Fibroblast of mammary gland (primary cell): ENCODE measurements around the gene RFX5.
A peak's percentile ranks its signal among the peaks of the same experiment; 100 is the strongest.
"Not testable (repeated sequence)": the region's sequence is repeated elsewhere in the genome, so short reads cannot be mapped to it uniquely, and the experiment has no call there.

Experiments
- DNase-seq: peaks from one replicate; pipeline ENCODE4 v3.0.0-alpha.2; 2010; ENCODE audit warnings: low read depth
- H3K4me3 ChIP-seq: 2 replicates; pipeline ENCODE4 v1.5.1; 2011; ENCODE audit warnings: low read depth, mild to moderate bottlenecking, low read length, moderate library complexity; ENCODE audit not compliant: control insufficient read depth
- CTCF ChIP-seq: conservative IDR thresholded peaks from 2 replicates; pipeline ENCODE4 v1.5.1; 2011; ENCODE audit warnings: low read depth, low read length, inconsistent platforms; ENCODE audit not compliant: control insufficient read depth, insufficient read depth

Gene RFX5

GRCh38 chr1:151356696-151357095, 9.6 kb upstream of the RFX5 start:
- DNase-seq = no peak
- no peak overlapping the region for H3K4me3 ChIP-seq
- no peak for TF ChIP-seq CTCF

- H3K4me3 ChIP-seq = no peak overlapping the region
- peak; percentile 53 for DNase-seq
- no peak for TF ChIP-seq CTCF
These were observed 5.1 kb upstream of the RFX5 start for GRCh38 chr1:151352021-151352718.

DNA sequence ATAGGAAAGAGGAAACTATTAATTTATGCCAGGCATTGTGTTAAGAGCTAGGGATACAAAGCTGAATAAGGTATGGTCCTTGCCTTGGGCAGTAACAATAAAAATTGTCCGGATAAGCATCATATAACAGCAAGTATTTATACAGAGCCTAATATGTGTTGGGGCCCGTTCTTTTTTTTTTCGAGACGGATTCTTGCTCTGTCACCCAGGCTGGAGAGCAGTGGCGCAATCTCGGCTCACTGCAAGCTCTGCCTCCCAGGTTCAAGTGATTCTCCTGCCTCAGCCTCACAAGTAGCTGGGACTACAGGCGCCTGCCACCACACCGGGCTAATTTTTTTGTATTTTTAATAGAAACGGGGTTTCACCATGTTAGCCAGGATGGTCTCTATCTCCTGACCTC, 3.3 kb upstream of the RFX5 start:
- not testable (repeated sequence) for H3K4me3 ChIP-seq, DNase-seq

DNA sequence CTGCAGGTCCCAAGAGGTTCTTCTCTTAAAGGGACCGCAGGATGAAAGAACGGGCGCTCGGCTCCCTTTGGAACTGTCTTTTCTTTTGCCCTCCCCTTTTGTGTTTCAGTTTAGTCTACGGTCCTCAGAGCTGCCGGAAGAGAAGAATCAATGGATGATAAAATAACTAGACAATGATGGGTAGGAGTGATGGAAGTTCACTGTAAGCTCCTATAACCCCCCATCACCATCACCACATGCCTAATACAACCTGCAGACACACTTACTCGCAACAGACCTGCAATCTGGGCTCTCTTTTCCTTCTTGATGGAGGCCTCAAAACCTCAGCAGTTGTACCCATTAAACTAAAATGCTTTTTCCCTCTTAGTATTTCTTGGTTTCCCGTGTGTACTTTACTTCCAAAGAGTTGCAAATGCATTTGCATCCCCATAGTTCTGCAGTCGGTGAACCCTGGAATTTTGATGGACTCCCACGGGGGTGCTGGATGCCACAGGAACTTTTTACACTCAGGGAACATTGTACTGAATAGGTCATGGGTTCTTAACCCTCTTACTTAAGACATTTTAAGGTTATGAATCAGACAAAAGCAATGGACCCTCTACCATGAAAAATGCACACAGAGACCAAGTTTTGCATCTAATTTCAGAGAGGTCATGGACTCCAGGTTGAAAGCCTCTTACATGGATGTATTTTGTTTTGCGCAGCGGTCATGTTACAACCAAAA, 633 bp upstream of the RFX5 start:
- H3K4me3 ChIP-seq = peak overlapping the region; percentile 88
- peak; percentile 19 for DNase-seq
- TF ChIP-seq CTCF = no peak

DNA sequence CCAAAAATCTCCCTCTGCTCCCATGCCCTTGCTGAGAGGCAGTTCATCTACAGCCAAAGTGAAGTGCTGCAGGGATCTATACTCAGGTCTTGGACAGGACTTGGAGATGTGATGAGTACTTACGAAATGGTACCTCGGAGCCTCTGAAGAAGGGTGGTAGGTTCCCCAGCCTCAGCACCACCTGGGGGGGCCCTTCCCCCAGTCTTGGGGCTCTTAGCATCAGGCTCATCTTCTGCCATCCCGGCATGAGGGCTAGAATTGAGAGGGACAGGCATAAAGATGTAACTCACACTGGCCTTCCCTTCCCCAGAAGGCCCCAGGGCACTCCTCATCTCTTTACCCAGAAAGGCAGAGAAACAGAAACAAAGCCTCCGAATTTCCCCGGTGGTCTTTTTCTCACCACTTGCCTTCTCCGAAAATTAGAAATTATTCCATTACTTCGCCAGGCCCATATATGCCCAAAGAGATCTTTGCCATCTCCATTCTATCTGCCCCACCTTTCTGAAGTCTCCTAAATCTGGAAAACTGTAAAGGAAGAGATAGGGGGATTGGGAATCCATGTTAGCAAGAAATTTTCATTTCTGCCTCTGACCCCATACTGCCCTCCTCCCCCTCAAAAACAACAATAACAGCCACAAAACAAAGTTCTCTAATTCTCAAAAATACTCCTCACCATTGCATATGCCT, 827 bp downstream of the RFX5 start:
- no peak for DNase-seq
- peak overlapping the region; percentile 88 for H3K4me3 ChIP-seq
- no peak for TF ChIP-seq CTCF

- no peak for DNase-seq
- TF ChIP-seq CTCF = no peak
- no peak overlapping the region for H3K4me3 ChIP-seq
These were observed 2.8 kb downstream of the RFX5 start for GRCh38 chr1:151344291-151344690.

DNA sequence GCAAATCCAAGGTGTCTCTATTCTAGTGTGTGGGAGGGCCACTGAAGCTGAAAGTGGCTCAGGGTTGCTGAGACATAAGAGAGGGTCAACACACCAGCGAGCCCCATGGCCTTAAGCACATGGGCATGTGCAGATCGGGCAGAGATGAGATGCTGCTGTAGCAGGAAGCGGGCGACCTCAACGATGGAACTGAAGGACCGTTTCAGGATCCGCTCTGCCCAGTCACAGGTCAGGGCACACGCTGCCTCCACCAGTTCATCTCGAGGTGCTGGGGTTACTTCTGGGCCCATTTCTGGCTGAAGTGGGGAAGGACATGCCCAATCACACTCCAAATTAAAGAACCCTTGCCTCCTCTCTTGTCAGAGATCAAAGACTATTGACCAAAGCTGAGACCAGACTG, 3.5 kb downstream of the RFX5 start:
- DNase-seq = no peak
- H3K4me3 ChIP-seq = no peak overlapping the region
- no peak for TF ChIP-seq CTCF
